ENCODE results near the gene SERPINB5. TPM values are rescaled to one million over a fixed set of nuclear protein-coding genes. Genes with fewer than 3 reads are reported as not detected.

Gene SERPINB5
- total and polyA plus RNA-seq, 4 donors = 0.05 TPM; not detected in 3

DNA sequence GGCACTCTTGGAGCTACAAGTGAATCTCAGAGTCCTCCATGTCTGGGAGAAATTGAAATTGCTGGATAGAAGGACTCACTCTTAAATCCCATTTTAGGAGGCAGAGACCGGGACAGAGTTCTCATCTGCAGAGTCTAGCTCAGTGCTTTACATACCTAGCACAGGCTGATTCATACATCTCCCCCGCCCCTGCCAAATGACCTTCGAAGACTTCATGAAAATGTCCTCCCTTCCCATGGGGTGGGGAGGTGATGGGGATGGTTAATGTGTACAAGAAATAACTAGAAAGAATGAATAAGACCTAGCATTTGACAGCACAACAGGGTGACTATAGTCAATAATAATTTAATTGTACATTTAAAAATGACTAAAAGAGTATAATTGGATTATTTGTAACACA is 8.2 kb upstream of the SERPINB5 start:
- no peak for DNase-seq (ENCODE audit: low spot score)
- Histone ChIP-seq H3K9me3 (ENCODE audit: control insufficient read depth in 4 of 4, low read length in 3 of 4) (no peaks in the 10 kb centered on the region), H3K36me3 (ENCODE audit: control insufficient read depth in 4 of 4, insufficient read depth in 3 of 4, low read depth in 1 of 4, low read length in 3 of 4) (no peaks in the 10 kb centered on the region), H3K4me1 (ENCODE audit: control insufficient read depth in 4 of 4, insufficient read depth in 4 of 4, low read length in 3 of 4) (no peaks in the 10 kb centered on the region), H3K4me3 (ENCODE audit: low read depth in 1 of 3, low read length in 3 of 3) (no peak overlapping the region), H3K9ac (ENCODE audit: low read depth in 1 of 2, low read length in 2 of 2) (no peak overlapping the region), H3K27ac (ENCODE audit: low read depth in 1 of 2, low read length in 2 of 2) (no peak overlapping the region), H3K27me3 (ENCODE audit: control insufficient read depth in 4 of 4, insufficient read depth in 4 of 4, low read length in 3 of 4) (no peaks in the 10 kb centered on the region)
- TF ChIP-seq HNF4G (IDR thresholded peaks at IDR 0.05) (no peak), HNF4A (conservative IDR thresholded peaks at IDR 0.05) (no peak), JUND (IDR thresholded peaks at IDR 0.05) (no peak), SP1 (IDR thresholded peaks at IDR 0.05) (no peak), EGR1 (IDR thresholded peaks at IDR 0.05; ENCODE audit: low read depth in 2 of 2) (no peak), NR2F2 (IDR thresholded peaks at IDR 0.05) (no peak), FOXA2 (IDR thresholded peaks at IDR 0.05) (no peak), RAD21 (IDR thresholded peaks at IDR 0.05) (no peak), FOXA1 (IDR thresholded peaks at IDR 0.05) (no peak), RXRA (IDR thresholded peaks at IDR 0.05) (no peak), GABPA (IDR thresholded peaks at IDR 0.05 in 1 of 2, conservative IDR thresholded peaks at IDR 0.05 in 1 of 2) (no peak), TAF1 (conservative IDR thresholded peaks at IDR 0.05) (no peak), YY1 (IDR thresholded peaks at IDR 0.05) (no peak)
- TF ChIP-seq, protein P1, sequence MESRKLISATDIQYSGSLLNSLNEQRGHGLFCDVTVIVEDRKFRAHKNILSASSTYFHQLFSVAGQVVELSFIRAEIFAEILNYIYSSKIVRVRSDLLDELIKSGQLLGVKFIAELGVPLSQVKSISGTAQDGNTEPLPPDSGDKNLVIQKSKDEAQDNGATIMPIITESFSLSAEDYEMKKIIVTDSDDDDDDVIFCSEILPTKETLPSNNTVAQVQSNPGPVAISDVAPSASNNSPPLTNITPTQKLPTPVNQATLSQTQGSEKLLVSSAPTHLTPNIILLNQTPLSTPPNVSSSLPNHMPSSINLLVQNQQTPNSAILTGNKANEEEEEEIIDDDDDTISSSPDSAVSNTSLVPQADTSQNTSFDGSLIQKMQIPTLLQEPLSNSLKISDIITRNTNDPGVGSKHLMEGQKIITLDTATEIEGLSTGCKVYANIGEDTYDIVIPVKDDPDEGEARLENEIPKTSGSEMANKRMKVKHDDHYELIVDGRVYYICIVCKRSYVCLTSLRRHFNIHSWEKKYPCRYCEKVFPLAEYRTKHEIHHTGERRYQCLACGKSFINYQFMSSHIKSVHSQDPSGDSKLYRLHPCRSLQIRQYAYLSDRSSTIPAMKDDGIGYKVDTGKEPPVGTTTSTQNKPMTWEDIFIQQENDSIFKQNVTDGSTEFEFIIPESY (IDR thresholded peaks at IDR 0.05) = no peak
- TF ChIP-seq, protein P2, sequence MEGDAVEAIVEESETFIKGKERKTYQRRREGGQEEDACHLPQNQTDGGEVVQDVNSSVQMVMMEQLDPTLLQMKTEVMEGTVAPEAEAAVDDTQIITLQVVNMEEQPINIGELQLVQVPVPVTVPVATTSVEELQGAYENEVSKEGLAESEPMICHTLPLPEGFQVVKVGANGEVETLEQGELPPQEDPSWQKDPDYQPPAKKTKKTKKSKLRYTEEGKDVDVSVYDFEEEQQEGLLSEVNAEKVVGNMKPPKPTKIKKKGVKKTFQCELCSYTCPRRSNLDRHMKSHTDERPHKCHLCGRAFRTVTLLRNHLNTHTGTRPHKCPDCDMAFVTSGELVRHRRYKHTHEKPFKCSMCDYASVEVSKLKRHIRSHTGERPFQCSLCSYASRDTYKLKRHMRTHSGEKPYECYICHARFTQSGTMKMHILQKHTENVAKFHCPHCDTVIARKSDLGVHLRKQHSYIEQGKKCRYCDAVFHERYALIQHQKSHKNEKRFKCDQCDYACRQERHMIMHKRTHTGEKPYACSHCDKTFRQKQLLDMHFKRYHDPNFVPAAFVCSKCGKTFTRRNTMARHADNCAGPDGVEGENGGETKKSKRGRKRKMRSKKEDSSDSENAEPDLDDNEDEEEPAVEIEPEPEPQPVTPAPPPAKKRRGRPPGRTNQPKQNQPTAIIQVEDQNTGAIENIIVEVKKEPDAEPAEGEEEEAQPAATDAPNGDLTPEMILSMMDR (IDR thresholded peaks at IDR 0.05; ENCODE audit: low read depth, low read length, missing input control) = no peak
- TF ChIP-seq, protein P3, sequence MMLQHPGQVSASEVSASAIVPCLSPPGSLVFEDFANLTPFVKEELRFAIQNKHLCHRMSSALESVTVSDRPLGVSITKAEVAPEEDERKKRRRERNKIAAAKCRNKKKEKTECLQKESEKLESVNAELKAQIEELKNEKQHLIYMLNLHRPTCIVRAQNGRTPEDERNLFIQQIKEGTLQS (IDR thresholded peaks at IDR 0.05) = no peak
- TF ChIP-seq, protein P4, sequence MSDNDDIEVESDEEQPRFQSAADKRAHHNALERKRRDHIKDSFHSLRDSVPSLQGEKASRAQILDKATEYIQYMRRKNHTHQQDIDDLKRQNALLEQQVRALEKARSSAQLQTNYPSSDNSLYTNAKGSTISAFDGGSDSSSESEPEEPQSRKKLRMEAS (IDR thresholded peaks at IDR 0.05) = no peak
- TF ChIP-seq, protein P5, sequence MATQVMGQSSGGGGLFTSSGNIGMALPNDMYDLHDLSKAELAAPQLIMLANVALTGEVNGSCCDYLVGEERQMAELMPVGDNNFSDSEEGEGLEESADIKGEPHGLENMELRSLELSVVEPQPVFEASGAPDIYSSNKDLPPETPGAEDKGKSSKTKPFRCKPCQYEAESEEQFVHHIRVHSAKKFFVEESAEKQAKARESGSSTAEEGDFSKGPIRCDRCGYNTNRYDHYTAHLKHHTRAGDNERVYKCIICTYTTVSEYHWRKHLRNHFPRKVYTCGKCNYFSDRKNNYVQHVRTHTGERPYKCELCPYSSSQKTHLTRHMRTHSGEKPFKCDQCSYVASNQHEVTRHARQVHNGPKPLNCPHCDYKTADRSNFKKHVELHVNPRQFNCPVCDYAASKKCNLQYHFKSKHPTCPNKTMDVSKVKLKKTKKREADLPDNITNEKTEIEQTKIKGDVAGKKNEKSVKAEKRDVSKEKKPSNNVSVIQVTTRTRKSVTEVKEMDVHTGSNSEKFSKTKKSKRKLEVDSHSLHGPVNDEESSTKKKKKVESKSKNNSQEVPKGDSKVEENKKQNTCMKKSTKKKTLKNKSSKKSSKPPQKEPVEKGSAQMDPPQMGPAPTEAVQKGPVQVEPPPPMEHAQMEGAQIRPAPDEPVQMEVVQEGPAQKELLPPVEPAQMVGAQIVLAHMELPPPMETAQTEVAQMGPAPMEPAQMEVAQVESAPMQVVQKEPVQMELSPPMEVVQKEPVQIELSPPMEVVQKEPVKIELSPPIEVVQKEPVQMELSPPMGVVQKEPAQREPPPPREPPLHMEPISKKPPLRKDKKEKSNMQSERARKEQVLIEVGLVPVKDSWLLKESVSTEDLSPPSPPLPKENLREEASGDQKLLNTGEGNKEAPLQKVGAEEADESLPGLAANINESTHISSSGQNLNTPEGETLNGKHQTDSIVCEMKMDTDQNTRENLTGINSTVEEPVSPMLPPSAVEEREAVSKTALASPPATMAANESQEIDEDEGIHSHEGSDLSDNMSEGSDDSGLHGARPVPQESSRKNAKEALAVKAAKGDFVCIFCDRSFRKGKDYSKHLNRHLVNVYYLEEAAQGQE (IDR thresholded peaks at IDR 0.05) = no peak
- 94% methylated on average over 3 of the region's 3 CpGs for WGBS
